ENCODE data around the gene HPSE2.

The HPSE2 gene

DNA sequence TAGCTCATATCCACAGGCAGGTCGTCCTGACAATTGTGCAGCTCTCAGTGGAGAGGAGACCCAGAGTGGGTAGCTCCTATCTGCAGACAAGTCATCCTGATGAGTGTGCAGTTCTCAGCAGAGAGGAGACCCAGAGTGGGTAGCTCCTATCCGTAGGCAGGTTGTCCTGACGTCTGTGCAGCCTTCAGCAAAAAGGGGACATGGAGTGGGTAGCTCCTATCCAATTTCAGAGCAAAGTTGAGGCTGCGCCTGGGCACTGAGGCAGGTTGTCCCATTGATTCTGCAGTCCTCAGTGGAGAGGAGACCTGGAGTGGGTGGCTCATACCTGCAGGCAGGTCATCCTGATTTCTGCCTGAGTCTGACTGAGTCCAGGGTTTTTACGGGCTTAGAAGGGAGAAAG lies 111.8 kb downstream of the HPSE2 start:
- TF ChIP-seq EZH2 (IDR thresholded peaks at IDR 0.05) (no peak), FOXP2 (optimal IDR thresholded peaks at IDR 0.05; ENCODE audit: control extremely low read depth, extremely low read length, insufficient read depth) (no peak), POLR2AphosphoS5 (IDR thresholded peaks at IDR 0.05; ENCODE audit: borderline replicate concordance, low read depth, low read length) (no peak)
- DNase-seq (ENCODE audit: low read depth, low spot score) = no peak

GRCh38 chr10:99123336-99123735 lies 112.3 kb downstream of the HPSE2 start:
- no peak for TF ChIP-seq FOXP2 (optimal IDR thresholded peaks at IDR 0.05; ENCODE audit: control extremely low read depth, extremely low read length, insufficient read depth)
- TF ChIP-seq POLR2AphosphoS5 (IDR thresholded peaks at IDR 0.05; ENCODE audit: borderline replicate concordance, low read depth, low read length) = no peak
- TF ChIP-seq EZH2 (IDR thresholded peaks at IDR 0.05) = no peak
- Histone ChIP-seq H3K9ac (ENCODE audit: insufficient read length) (no peak overlapping the region), H3K27ac (no peak overlapping the region), H3K9me3 (ENCODE audit: low read depth, low read length) (no peaks in the 10 kb centered on the region), H3K36me3 (ENCODE audit: insufficient read depth, low read length) (no peaks in the 10 kb centered on the region), H3K4me3 (no peak overlapping the region)
- DNase-seq (ENCODE audit: low read depth, low spot score) = no peak

More for the DNA sequence above, 111.8 kb downstream of the HPSE2 start:
- H3K4me3 ChIP-seq = no peak overlapping the region
- no peak overlapping the region for H3K27ac ChIP-seq
- H3K9ac ChIP-seq (ENCODE audit: insufficient read length) = no peak overlapping the region
- no peaks in the 10 kb centered on the region for H3K9me3 ChIP-seq (ENCODE audit: low read depth, low read length)
- no peaks in the 10 kb centered on the region for H3K36me3 ChIP-seq (ENCODE audit: insufficient read depth, low read length)

GRCh38 chr10:99119258-99119748 lies 116.3 kb downstream of the HPSE2 start:
- Histone ChIP-seq H3K4me3 (no peak overlapping the region), H3K27ac (no peak overlapping the region), H3K9ac (ENCODE audit: insufficient read length) (no peak overlapping the region), H3K9me3 (ENCODE audit: low read depth, low read length) (no peaks in the 10 kb centered on the region), H3K36me3 (ENCODE audit: insufficient read depth, low read length) (no peaks in the 10 kb centered on the region)
- no peak for DNase-seq (ENCODE audit: low read depth, low spot score)
- TF ChIP-seq POLR2AphosphoS5 (IDR thresholded peaks at IDR 0.05; ENCODE audit: borderline replicate concordance, low read depth, low read length) (no peak), FOXP2 (optimal IDR thresholded peaks at IDR 0.05; ENCODE audit: control extremely low read depth, extremely low read length, insufficient read depth) (no peak), EZH2 (IDR thresholded peaks at IDR 0.05) (no peak)

DNA sequence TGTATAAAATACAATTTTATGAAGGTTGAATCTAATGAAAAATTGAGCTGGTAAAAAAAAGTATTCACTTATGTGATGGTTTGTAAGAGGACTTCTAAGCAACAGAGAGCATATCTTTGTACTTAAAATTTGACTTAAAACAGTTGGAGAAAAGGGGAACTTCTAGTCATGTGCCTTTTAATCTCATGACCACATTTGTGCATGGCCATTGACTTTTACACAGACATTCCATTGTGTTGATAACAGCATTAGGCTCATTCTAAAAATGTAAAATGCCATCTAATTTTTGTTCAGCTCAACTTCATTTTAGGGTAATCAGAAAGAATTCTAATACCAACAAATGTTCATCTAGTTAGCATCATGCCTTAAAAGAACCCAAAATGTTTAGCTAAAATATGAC lies 119.9 kb downstream of the HPSE2 start:
- no peak for DNase-seq (ENCODE audit: low read depth, low spot score)
- no peak overlapping the region for H3K27ac ChIP-seq

DNA sequence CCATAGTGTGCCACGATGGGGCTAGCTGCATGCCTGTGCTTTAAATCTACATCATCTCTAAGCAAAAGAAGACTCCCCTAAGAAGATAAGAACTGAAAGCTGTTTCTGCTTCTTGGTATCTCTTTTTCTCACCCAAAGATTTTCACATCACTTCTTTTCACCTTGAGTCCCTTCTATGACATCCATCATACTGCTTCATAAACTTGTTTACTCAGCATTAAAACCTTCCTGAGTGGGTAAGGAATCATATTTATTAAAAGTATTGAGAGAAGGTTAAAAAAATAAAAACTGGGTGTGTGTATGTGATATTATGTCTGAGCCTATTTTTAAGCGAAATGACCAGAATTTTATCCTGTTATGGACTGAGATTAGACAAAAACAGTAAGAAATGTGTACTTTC lies 150.3 kb downstream of the HPSE2 start:
- TF ChIP-seq FOXP2 (optimal IDR thresholded peaks at IDR 0.05; ENCODE audit: control extremely low read depth, extremely low read length, insufficient read depth) (no peak), POLR2AphosphoS5 (IDR thresholded peaks at IDR 0.05; ENCODE audit: borderline replicate concordance, low read depth, low read length) (no peak), EZH2 (IDR thresholded peaks at IDR 0.05) (no peak)
- H3K9ac ChIP-seq (ENCODE audit: insufficient read length) = no peak overlapping the region

More for the DNA sequence above, 119.9 kb downstream of the HPSE2 start:
- H3K36me3 ChIP-seq (ENCODE audit: insufficient read depth, low read length) = no peaks in the 10 kb centered on the region
- TF ChIP-seq FOXP2 (optimal IDR thresholded peaks at IDR 0.05; ENCODE audit: control extremely low read depth, extremely low read length, insufficient read depth) (no peak), EZH2 (IDR thresholded peaks at IDR 0.05) (no peak), POLR2AphosphoS5 (IDR thresholded peaks at IDR 0.05; ENCODE audit: borderline replicate concordance, low read depth, low read length) (no peak)
- no peaks in the 10 kb centered on the region for H3K9me3 ChIP-seq (ENCODE audit: low read depth, low read length)
- H3K9ac ChIP-seq (ENCODE audit: insufficient read length) = no peak overlapping the region
- no peak overlapping the region for H3K4me3 ChIP-seq

DNA sequence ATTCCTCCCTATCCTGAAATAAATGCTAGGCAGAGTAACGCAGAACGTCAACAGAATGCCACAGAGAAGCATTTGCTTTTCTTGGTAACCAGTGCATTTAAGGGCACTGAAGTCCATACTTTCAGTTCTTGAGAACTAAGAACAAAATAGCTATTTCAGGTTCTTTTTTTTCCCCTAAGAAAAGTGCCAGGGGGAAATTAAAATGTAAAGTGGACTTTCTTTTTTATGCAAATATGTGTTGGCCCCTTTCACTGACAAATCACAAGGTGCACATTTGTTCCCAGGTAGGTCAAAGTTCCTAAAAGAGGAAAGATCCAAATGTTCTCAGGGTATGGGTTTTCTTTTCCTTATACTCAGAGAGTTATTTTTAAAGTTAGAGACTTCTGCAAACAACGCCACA lies 151.5 kb downstream of the HPSE2 start:
- TF ChIP-seq FOXP2 (optimal IDR thresholded peaks at IDR 0.05; ENCODE audit: control extremely low read depth, extremely low read length, insufficient read depth) (no peak), EZH2 (IDR thresholded peaks at IDR 0.05) (no peak), POLR2AphosphoS5 (IDR thresholded peaks at IDR 0.05; ENCODE audit: borderline replicate concordance, low read depth, low read length) (no peak)
- Histone ChIP-seq H3K27ac (no peak overlapping the region), H3K4me3 (no peak overlapping the region), H3K36me3 (ENCODE audit: insufficient read depth, low read length) (no peaks in the 10 kb centered on the region), H3K9ac (ENCODE audit: insufficient read length) (no peak overlapping the region), H3K9me3 (ENCODE audit: low read depth, low read length) (no peaks in the 10 kb centered on the region)
- no peak for DNase-seq (ENCODE audit: low read depth, low spot score)

More for the DNA sequence above, 150.3 kb downstream of the HPSE2 start:
- no peak overlapping the region for H3K27ac ChIP-seq
- H3K9me3 ChIP-seq (ENCODE audit: low read depth, low read length) = no peaks in the 10 kb centered on the region
- no peak overlapping the region for H3K4me3 ChIP-seq
- no peaks in the 10 kb centered on the region for H3K36me3 ChIP-seq (ENCODE audit: insufficient read depth, low read length)
- no peak for DNase-seq (ENCODE audit: low read depth, low spot score)

- no peak for DNase-seq (ENCODE audit: low read depth, low spot score)
- TF ChIP-seq FOXP2 (optimal IDR thresholded peaks at IDR 0.05; ENCODE audit: control extremely low read depth, extremely low read length, insufficient read depth) = no peak
- TF ChIP-seq POLR2AphosphoS5 (IDR thresholded peaks at IDR 0.05; ENCODE audit: borderline replicate concordance, low read depth, low read length) = no peak
- TF ChIP-seq EZH2 (IDR thresholded peaks at IDR 0.05) = no peak
- Histone ChIP-seq H3K9ac (ENCODE audit: insufficient read length) (no peak overlapping the region), H3K9me3 (ENCODE audit: low read depth, low read length) (no peaks in the 10 kb centered on the region), H3K36me3 (ENCODE audit: insufficient read depth, low read length) (no peaks in the 10 kb centered on the region), H3K27ac (no peak overlapping the region), H3K4me3 (no peak overlapping the region)
These were observed 155.2 kb downstream of the HPSE2 start for GRCh38 chr10:99080275-99080945.

DNA sequence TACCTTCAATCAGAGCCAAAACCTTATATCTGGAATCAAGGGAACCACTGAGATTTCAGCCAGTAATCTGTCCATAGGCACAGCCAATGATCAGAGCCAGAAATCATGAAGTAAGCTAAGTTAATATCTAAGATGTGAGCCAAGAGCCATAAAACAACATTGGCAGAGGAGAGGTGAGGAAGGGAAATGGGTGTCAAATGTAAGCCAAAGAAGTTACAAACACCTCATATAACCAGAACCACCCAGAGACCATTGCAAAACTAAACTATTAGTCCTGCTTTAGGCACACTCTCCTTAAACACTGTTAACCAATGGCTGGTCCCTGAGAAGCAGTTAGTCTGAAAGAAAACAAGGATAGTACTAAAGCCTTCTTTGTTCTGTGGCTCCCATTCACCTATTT lies 173.1 kb downstream of the HPSE2 start:
- DNase-seq (ENCODE audit: low read depth, low spot score) = no peak
- TF ChIP-seq EZH2 (IDR thresholded peaks at IDR 0.05) (no peak), POLR2AphosphoS5 (IDR thresholded peaks at IDR 0.05; ENCODE audit: borderline replicate concordance, low read depth, low read length) (no peak), FOXP2 (optimal IDR thresholded peaks at IDR 0.05; ENCODE audit: control extremely low read depth, extremely low read length, insufficient read depth) (no peak)
- H3K4me3 ChIP-seq = no peak overlapping the region
- H3K27ac ChIP-seq = no peak overlapping the region
- no peak overlapping the region for H3K9ac ChIP-seq (ENCODE audit: insufficient read length)
- H3K9me3 ChIP-seq (ENCODE audit: low read depth, low read length) = no peaks in the 10 kb centered on the region
- no peaks in the 10 kb centered on the region for H3K36me3 ChIP-seq (ENCODE audit: insufficient read depth, low read length)
